ENCODE data around the gene ACBD6. TPM values are rescaled to one million over a fixed set of nuclear protein-coding genes. Genes with fewer than 3 reads are reported as not detected.

The ACBD6 gene
- total RNA-seq, 6 experiments from 2014 or later: 21.1 to 29.5 (median 27.0) TPM

- H3K4me3 Mint-ChIP-seq: no peak overlapping the region
- DNase-seq: no peak
- H3K36me3 Mint-ChIP-seq (ENCODE audit: low read depth): peaks cover 5% of the 10 kb centered on the region
- H3K27me3 Mint-ChIP-seq (ENCODE audit: insufficient read depth): no peaks in the 10 kb centered on the region; the same call in 1 of the 2 replicates
- H3K9me3 Mint-ChIP-seq: no peaks in the 10 kb centered on the region
- no peak for TF ChIP-seq CTCF (IDR thresholded peaks at IDR 0.05)
- peaks cover 11% of the 10 kb centered on the region for H3K4me1 Mint-ChIP-seq (ENCODE audit: low read depth)
- no peak overlapping the region for H3K27ac Mint-ChIP-seq
These were observed 100.4 kb downstream of the ACBD6 start for GRCh38 chr1:180402001-180402400.

DNA sequence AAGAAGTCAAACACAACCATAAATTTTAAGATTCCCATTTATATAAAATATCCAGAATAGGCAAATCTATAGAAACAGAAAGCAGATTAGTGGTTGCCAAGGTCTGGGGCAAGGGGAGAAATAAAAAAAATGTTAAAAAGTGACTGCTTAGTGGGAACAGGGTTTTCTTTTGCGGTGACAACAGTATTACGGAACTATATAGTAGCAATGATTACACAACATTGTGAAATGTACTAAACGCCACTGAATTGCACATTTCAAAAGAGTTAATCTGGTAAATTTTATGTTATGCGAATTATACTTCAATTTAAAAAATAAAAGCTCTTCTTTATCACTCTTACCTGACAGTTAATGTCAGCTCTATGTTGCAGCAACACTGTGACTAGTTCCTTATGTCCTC is 105.2 kb downstream of the ACBD6 start:
- DNase-seq: no peak
- H3K4me1 Mint-ChIP-seq (ENCODE audit: low read depth): peaks cover 6% of the 10 kb centered on the region; the same call in 1 of the 2 replicates
- no peak overlapping the region for H3K4me3 Mint-ChIP-seq
- no peak for TF ChIP-seq CTCF (IDR thresholded peaks at IDR 0.05)
- no peaks in the 10 kb centered on the region; the same call in 1 of the 2 replicates for H3K27me3 Mint-ChIP-seq (ENCODE audit: insufficient read depth)
- no peak overlapping the region for H3K27ac Mint-ChIP-seq
- peaks cover 25% of the 10 kb centered on the region for H3K36me3 Mint-ChIP-seq (ENCODE audit: low read depth)
- no peaks in the 10 kb centered on the region for H3K9me3 Mint-ChIP-seq

GRCh38 chr1:180392427-180393145 is 109.8 kb downstream of the ACBD6 start:
- no peak for TF ChIP-seq CTCF (IDR thresholded peaks at IDR 0.05)
- no peak for DNase-seq
- Mint-ChIP-seq H3K4me3 (no peak overlapping the region), H3K27ac (no peak overlapping the region; the same call in 1 of the 2 replicates), H3K9me3 (no peaks in the 10 kb centered on the region), H3K36me3 (ENCODE audit: low read depth) (peaks cover 38% of the 10 kb centered on the region), H3K27me3 (ENCODE audit: insufficient read depth) (no peaks in the 10 kb centered on the region), H3K4me1 (ENCODE audit: low read depth) (no peaks in the 10 kb centered on the region)

DNA sequence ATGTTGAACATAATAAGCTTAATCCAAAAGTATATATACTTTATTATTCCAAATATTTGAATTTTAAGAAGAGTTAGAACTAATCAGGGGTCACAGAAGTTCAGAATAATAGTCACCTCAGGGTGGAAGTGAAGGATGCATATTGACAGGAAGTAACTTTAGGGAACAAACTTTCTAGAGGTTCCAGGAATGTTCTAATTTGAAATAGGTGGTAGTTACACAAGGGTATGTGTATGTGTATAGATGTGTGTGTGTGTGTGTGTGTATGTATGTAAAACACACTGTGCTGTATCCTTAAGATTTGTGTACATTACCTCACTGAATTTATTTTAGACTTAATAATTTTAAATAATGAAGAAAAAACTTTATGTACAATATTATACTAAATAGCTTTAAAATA is 110.4 kb downstream of the ACBD6 start:
- peaks cover under 1% of the 10 kb centered on the region; the same call in 1 of the 2 replicates for H3K9me3 Mint-ChIP-seq
- no peak for TF ChIP-seq CTCF (IDR thresholded peaks at IDR 0.05)

GRCh38 chr1:180387413-180387812 is 115.0 kb downstream of the ACBD6 start:
- H3K4me1 Mint-ChIP-seq (ENCODE audit: low read depth): peaks cover 17% of the 10 kb centered on the region
- H3K27me3 Mint-ChIP-seq (ENCODE audit: insufficient read depth): no peaks in the 10 kb centered on the region
- no peak for TF ChIP-seq CTCF (IDR thresholded peaks at IDR 0.05)
- no peak for DNase-seq
- H3K27ac Mint-ChIP-seq: no peak overlapping the region
- H3K36me3 Mint-ChIP-seq (ENCODE audit: low read depth): peaks cover 60% of the 10 kb centered on the region
- H3K4me3 Mint-ChIP-seq: no peak overlapping the region
- peaks cover 41% of the 10 kb centered on the region for H3K9me3 Mint-ChIP-seq

More for the DNA sequence above, 110.4 kb downstream of the ACBD6 start:
- peaks cover 4% of the 10 kb centered on the region; the same call in 1 of the 2 replicates for H3K4me1 Mint-ChIP-seq (ENCODE audit: low read depth)
- peaks cover 42% of the 10 kb centered on the region for H3K36me3 Mint-ChIP-seq (ENCODE audit: low read depth)
- no peak overlapping the region for H3K4me3 Mint-ChIP-seq
- H3K27me3 Mint-ChIP-seq (ENCODE audit: insufficient read depth): no peaks in the 10 kb centered on the region
- DNase-seq: no peak
- H3K27ac Mint-ChIP-seq: no peak overlapping the region
